SK-N-SH treated with all-trans-retinoic acid at 6 μM for 48 hours (cell line): ENCODE measurements around the gene MCRIP2.

Experiments used
- ATAC-seq: fragments of 200-7000 bp; cut with Tn5 transposase; 3 replicates; pipeline ENCODE4 v1.9.1; 2020; ENCODE audit warnings: mild to moderate bottlenecking, moderate library complexity
- ARNTL ChIP-seq: fragments of 450-650 bp; formaldehyde crosslinking; IDR thresholded peaks from 2 replicates; pipeline ENCODE4 v1.5.0; 2020; ENCODE audit warnings: low read depth, mild to moderate bottlenecking, moderate library complexity, borderline replicate concordance
- BACH2 ChIP-seq: fragments of 250-450 bp; sonication (Bioruptor Pico); IDR thresholded peaks from 2 replicates; pipeline ENCODE4 v1.9.0; 2021; ENCODE audit warnings: mild to moderate bottlenecking, borderline replicate concordance
- CSDC2 ChIP-seq: fragments of 250-450 bp; sonication (Bioruptor Pico); IDR thresholded peaks from 2 replicates; pipeline ENCODE4 v1.5.0; 2020; ENCODE audit warnings: mild to moderate bottlenecking, moderate library complexity
- ESRRG ChIP-seq: fragments of 250-450 bp; sonication (Bioruptor Pico); IDR thresholded peaks from 2 replicates; pipeline ENCODE4 v1.6.1; 2021; ENCODE audit warnings: mild to moderate bottlenecking
- GLIS3 ChIP-seq: fragments of 250-450 bp; sonication (Bioruptor Pico); IDR thresholded peaks from 2 replicates; pipeline ENCODE4 v1.5.0; 2020; ENCODE audit warnings: mild to moderate bottlenecking, moderate library complexity
- ISL1 ChIP-seq: fragments of 250-450 bp; sonication (Bioruptor Pico); IDR thresholded peaks from 2 replicates; pipeline ENCODE4 v2.1.2; 2022; ENCODE audit warnings: mild to moderate bottlenecking, moderate library complexity
- OSR1 ChIP-seq: fragments of 250-450 bp; sonication (Bioruptor Pico); IDR thresholded peaks from 2 replicates; pipeline ENCODE4 v1.8.0; 2022; ENCODE audit warnings: moderate library complexity, mild to moderate bottlenecking, inconsistent platforms
- PPARA ChIP-seq: fragments of 250-450 bp; sonication (Bioruptor Pico); IDR thresholded peaks from 2 replicates; pipeline ENCODE4 v1.5.0; 2020; ENCODE audit warnings: mild to moderate bottlenecking, borderline replicate concordance
- RARB ChIP-seq: fragments of 250-450 bp; sonication (Bioruptor Pico); IDR thresholded peaks from 2 replicates; pipeline ENCODE4 v1.8.0; 2021; ENCODE audit warnings: mild to moderate bottlenecking, moderate library complexity
- SNAI2 ChIP-seq: fragments of 250-450 bp; sonication (Bioruptor Pico); IDR thresholded peaks from 2 replicates; pipeline ENCODE4 v1.5.0; 2020; ENCODE audit warnings: mild to moderate bottlenecking, moderate library complexity
- TCF4 ChIP-seq: fragments of 250-450 bp; sonication (Bioruptor Pico); IDR thresholded peaks from 2 replicates; pipeline ENCODE4 v1.8.0; 2021; ENCODE audit warnings: mild to moderate bottlenecking, moderate library complexity, borderline replicate concordance
- TOX ChIP-seq: fragments of 250-450 bp; sonication (Bioruptor Pico); IDR thresholded peaks from 2 replicates; pipeline ENCODE4 v1.8.0; 2021; ENCODE audit warnings: mild to moderate bottlenecking, moderate library complexity, borderline replicate concordance
- ZC3H10 ChIP-seq: fragments of 250-450 bp; sonication (Bioruptor Pico); IDR thresholded peaks from 2 replicates; pipeline ENCODE4 v1.5.1; 2021; ENCODE audit warnings: mild to moderate bottlenecking, moderate library complexity
- ZFP3 ChIP-seq: fragments of 250-450 bp; sonication (Bioruptor Pico); IDR thresholded peaks from 2 replicates; pipeline ENCODE4 v1.5.0; 2020; ENCODE audit warnings: mild to moderate bottlenecking, moderate library complexity
- ZFP30 ChIP-seq: fragments of 450-650 bp; formaldehyde crosslinking; IDR thresholded peaks from 2 replicates; pipeline ENCODE4 v1.5.0; 2022; ENCODE audit warnings: mild to moderate bottlenecking, moderate library complexity
- ZNF565 ChIP-seq: fragments of 450-650 bp; formaldehyde crosslinking; conservative IDR thresholded peaks from 2 replicates; pipeline ENCODE4 v1.5.0; 2020; ENCODE audit warnings: low read depth, mild to moderate bottlenecking, moderate library complexity
- ZNF8 ChIP-seq: fragments of 450-650 bp; formaldehyde crosslinking; IDR thresholded peaks from 2 replicates; pipeline ENCODE4 v1.5.0; 2020; ENCODE audit warnings: mild to moderate bottlenecking, moderate library complexity
- TF ChIP-seq, protein P1 (sequence below): fragments of 250-450 bp; sonication (Bioruptor Pico); IDR thresholded peaks from 2 replicates; pipeline ENCODE4 v1.8.0; 2020; ENCODE audit warnings: mild to moderate bottlenecking, moderate library complexity, borderline replicate concordance
- TF ChIP-seq, protein P2 (sequence below): fragments of 250-450 bp; sonication (Bioruptor Pico); IDR thresholded peaks from 2 replicates; pipeline ENCODE4 v1.5.1; 2021; ENCODE audit warnings: mild to moderate bottlenecking, moderate library complexity
- TF ChIP-seq, protein P3 (sequence below): fragments of 250-450 bp; sonication (Bioruptor Pico); IDR thresholded peaks from 2 replicates; pipeline ENCODE4 v1.8.0; 2021; ENCODE audit warnings: low read depth, mild to moderate bottlenecking, moderate library complexity, borderline replicate concordance
- TF ChIP-seq, protein P4 (sequence below): fragments of 250-450 bp; sonication (Bioruptor Pico); IDR thresholded peaks from 2 replicates; pipeline ENCODE4 v1.5.1; 2020; ENCODE audit warnings: low read depth, mild to moderate bottlenecking, moderate library complexity
- TF ChIP-seq, protein P5 (sequence below): fragments of 250-450 bp; sonication (Bioruptor Pico); IDR thresholded peaks from 2 replicates; pipeline ENCODE4 v1.5.0; 2020; ENCODE audit warnings: mild to moderate bottlenecking, moderate library complexity

The MCRIP2 gene

DNA sequence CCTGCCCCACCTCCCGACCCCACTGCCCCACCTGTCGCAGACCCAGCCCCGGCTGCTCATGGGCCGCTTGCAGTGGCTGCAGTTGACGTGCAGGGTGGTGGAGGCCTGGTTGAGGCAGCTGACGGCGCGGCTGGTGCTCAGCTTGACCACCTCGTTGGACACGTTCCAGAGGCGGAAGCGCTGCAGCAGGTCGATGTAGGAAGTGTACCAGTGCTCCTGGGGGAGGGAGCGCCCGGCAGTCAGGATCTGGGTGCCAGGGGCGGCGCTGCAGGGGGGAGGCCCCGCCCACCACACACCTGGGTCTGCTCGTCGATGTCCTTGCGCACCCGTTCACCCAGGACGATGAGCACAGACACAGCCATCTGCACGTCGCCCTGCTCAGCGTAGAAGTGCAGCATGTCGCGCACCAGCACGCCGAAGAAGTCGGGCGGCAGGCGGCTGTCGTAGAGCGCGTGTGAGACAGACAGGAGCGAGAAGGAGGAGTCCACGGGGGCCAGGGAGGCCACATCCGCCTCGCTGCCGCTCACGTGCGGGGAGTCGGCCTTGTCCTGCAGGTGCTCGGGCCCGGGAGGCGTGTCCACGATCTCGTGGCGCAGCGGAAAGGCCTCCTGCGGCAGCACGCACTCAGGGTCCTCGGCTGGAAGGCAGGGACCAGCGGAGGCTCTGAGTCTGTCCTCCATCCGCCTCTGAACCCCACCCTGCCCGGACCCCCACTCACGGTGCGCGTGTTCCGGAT, 43.5 kb downstream of the MCRIP2 start:
- ATAC-seq = no peak
- TF ChIP-seq TCF4 = no peak
- TF ChIP-seq, protein P1, sequence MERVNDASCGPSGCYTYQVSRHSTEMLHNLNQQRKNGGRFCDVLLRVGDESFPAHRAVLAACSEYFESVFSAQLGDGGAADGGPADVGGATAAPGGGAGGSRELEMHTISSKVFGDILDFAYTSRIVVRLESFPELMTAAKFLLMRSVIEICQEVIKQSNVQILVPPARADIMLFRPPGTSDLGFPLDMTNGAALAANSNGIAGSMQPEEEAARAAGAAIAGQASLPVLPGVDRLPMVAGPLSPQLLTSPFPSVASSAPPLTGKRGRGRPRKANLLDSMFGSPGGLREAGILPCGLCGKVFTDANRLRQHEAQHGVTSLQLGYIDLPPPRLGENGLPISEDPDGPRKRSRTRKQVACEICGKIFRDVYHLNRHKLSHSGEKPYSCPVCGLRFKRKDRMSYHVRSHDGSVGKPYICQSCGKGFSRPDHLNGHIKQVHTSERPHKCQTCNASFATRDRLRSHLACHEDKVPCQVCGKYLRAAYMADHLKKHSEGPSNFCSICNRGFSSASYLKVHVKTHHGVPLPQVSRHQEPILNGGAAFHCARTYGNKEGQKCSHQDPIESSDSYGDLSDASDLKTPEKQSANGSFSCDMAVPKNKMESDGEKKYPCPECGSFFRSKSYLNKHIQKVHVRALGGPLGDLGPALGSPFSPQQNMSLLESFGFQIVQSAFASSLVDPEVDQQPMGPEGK = no peak
- no peak for TF ChIP-seq PPARA
- TF ChIP-seq TOX = no peak
- no peak for TF ChIP-seq ZNF8 (CRISPR knock-in tag)
- no peak for TF ChIP-seq SNAI2 (CRISPR knock-in tag)
- no peak for TF ChIP-seq ZC3H10
- TF ChIP-seq RARB (CRISPR knock-in tag) = no peak
- no peak for TF ChIP-seq ISL1 (CRISPR knock-in tag)
- no peak for TF ChIP-seq OSR1 (CRISPR knock-in tag)
- TF ChIP-seq, protein P2, sequence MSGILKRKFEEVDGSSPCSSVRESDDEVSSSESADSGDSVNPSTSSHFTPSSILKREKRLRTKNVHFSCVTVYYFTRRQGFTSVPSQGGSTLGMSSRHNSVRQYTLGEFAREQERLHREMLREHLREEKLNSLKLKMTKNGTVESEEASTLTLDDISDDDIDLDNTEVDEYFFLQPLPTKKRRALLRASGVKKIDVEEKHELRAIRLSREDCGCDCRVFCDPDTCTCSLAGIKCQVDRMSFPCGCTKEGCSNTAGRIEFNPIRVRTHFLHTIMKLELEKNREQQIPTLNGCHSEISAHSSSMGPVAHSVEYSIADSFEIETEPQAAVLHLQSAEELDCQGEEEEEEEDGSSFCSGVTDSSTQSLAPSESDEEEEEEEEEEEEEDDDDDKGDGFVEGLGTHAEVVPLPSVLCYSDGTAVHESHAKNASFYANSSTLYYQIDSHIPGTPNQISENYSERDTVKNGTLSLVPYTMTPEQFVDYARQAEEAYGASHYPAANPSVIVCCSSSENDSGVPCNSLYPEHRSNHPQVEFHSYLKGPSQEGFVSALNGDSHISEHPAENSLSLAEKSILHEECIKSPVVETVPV (CRISPR knock-in tag) = no peak
- no peak for TF ChIP-seq ARNTL (CRISPR knock-in tag)
- no peak for TF ChIP-seq ZFP30 (CRISPR knock-in tag)
- TF ChIP-seq ZFP3 (CRISPR knock-in tag) = no peak
- TF ChIP-seq, protein P3, sequence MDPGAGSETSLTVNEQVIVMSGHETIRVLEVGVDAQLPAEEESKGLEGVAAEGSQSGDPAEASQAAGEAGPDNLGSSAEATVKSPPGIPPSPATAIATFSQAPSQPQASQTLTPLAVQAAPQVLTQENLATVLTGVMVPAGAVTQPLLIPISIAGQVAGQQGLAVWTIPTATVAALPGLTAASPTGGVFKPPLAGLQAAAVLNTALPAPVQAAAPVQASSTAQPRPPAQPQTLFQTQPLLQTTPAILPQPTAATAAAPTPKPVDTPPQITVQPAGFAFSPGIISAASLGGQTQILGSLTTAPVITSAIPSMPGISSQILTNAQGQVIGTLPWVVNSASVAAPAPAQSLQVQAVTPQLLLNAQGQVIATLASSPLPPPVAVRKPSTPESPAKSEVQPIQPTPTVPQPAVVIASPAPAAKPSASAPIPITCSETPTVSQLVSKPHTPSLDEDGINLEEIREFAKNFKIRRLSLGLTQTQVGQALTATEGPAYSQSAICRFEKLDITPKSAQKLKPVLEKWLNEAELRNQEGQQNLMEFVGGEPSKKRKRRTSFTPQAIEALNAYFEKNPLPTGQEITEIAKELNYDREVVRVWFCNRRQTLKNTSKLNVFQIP (CRISPR knock-in tag) = no peak
- TF ChIP-seq CSDC2 = no peak

DNA sequence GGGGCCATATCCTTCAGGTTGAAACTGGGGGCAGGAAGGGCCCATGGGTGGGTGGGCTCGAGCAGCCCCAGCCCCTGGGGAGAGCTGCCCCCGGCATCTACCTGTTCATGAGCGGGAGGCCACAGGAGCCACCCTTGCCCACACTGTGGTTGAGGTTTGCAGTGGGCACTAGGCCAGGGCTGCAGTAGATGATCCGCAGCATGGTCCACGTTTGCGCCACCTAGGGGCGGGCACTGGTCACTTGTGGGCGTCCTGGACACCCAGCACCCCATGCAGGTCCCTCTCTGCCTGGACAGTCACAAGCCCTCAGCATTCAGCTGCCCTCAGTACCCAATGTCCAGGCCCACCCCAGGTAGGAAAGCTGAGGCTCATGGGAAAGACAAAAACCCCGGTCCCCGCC, 44.3 kb downstream of the MCRIP2 start:
- no peak for TF ChIP-seq ISL1 (CRISPR knock-in tag)
- no peak for TF ChIP-seq TOX
- ATAC-seq = peak; percentile 20

DNA sequence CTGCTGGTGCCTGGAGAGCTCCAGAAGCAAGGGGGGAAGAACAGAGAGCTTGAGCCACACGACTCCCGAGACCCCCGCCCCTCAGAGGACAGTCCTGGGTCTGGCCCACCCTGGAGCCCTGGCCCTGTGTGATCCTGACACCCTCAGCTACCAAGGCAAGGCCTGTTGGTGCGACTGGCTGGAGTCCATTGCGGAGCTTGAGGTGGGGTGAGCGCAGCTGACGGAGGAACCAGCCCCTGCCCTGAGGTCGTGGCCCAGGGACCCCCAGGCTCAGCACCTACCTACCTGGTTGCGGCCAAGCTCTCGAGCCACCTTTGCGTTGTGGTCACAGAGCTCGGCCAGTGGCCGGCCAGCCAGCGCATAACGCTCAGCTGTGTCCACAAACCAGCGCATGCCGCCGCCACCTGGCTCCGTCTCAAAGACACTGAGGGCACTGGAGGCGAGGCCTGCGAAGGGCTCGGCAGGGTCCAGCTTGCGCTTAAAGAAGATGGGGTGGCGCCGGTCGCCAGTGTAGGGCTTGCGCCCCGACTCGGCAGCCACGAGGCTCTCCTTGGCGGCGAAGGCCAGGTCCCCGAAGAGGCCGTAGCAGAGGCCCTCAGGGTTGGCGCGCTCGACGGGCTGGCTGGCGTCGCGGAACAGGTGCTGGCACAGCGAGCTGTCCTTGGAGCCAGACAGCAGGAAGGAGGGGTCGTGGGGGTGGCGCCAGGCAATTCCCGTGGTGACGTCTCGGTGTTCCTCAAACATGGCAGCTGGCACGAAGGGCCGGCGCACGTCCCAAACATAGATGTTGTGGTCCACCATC, 45.0 kb downstream of the MCRIP2 start:
- ATAC-seq = no peak
- TF ChIP-seq ARNTL (CRISPR knock-in tag) = no peak
- TF ChIP-seq PPARA = no peak
- TF ChIP-seq ZNF565 (CRISPR knock-in tag) = no peak
- TF ChIP-seq, protein P3 (CRISPR knock-in tag) = no peak
- TF ChIP-seq, protein P2 (CRISPR knock-in tag) = no peak
- TF ChIP-seq, protein P4, sequence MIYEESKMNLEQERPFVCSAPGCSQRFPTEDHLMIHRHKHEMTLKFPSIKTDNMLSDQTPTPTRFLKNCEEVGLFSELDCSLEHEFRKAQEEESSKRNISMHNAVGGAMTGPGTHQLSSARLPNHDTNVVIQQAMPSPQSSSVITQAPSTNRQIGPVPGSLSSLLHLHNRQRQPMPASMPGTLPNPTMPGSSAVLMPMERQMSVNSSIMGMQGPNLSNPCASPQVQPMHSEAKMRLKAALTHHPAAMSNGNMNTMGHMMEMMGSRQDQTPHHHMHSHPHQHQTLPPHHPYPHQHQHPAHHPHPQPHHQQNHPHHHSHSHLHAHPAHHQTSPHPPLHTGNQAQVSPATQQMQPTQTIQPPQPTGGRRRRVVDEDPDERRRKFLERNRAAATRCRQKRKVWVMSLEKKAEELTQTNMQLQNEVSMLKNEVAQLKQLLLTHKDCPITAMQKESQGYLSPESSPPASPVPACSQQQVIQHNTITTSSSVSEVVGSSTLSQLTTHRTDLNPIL (CRISPR knock-in tag) = no peak
- TF ChIP-seq BACH2 (CRISPR knock-in tag) = no peak
- TF ChIP-seq OSR1 (CRISPR knock-in tag) = no peak
- TF ChIP-seq TCF4 = no peak
- TF ChIP-seq GLIS3 (CRISPR knock-in tag) = no peak
- TF ChIP-seq ISL1 (CRISPR knock-in tag) = no peak
- TF ChIP-seq, protein P5, sequence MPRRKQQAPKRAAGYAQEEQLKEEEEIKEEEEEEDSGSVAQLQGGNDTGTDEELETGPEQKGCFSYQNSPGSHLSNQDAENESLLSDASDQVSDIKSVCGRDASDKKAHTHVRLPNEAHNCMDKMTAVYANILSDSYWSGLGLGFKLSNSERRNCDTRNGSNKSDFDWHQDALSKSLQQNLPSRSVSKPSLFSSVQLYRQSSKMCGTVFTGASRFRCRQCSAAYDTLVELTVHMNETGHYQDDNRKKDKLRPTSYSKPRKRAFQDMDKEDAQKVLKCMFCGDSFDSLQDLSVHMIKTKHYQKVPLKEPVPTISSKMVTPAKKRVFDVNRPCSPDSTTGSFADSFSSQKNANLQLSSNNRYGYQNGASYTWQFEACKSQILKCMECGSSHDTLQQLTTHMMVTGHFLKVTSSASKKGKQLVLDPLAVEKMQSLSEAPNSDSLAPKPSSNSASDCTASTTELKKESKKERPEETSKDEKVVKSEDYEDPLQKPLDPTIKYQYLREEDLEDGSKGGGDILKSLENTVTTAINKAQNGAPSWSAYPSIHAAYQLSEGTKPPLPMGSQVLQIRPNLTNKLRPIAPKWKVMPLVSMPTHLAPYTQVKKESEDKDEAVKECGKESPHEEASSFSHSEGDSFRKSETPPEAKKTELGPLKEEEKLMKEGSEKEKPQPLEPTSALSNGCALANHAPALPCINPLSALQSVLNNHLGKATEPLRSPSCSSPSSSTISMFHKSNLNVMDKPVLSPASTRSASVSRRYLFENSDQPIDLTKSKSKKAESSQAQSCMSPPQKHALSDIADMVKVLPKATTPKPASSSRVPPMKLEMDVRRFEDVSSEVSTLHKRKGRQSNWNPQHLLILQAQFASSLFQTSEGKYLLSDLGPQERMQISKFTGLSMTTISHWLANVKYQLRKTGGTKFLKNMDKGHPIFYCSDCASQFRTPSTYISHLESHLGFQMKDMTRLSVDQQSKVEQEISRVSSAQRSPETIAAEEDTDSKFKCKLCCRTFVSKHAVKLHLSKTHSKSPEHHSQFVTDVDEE (CRISPR knock-in tag) = no peak
- TF ChIP-seq ZC3H10 = no peak
- no peak for TF ChIP-seq SNAI2 (CRISPR knock-in tag)
- TF ChIP-seq ZFP3 (CRISPR knock-in tag) = no peak
- no peak for TF ChIP-seq ESRRG (CRISPR knock-in tag)
- no peak for TF ChIP-seq RARB (CRISPR knock-in tag)
- no peak for TF ChIP-seq ZFP30 (CRISPR knock-in tag)
